GM23248 (cell line): ENCODE data around the gene EGLN2. TPM values are rescaled to one million over a fixed set of nuclear protein-coding genes. Genes with fewer than 3 reads are reported as not detected.
"Not testable (repeated sequence)": the region's sequence is repeated elsewhere in the genome, so short reads cannot be mapped to it uniquely, and the experiment has no call there.

ENCODE experiments used
- DNase-seq: peaks from one replicate; pipeline ENCODE4 v3.0.0-alpha.2; 2015
- H2AFZ ChIP-seq: fragments of 200-600 bp; sonication (generic); 2 replicates; pipeline ENCODE4 v1.6.1; 2016; ENCODE audit warnings: antibody characterized with exemption
- H3F3A ChIP-seq: fragments of 200-600 bp; sonication (generic); 2 replicates; pipeline ENCODE4 v1.6.1; 2016; ENCODE audit warnings: mild to moderate bottlenecking, antibody characterized with exemption, mixed run types; ENCODE audit not compliant: insufficient read depth
- H3K27ac ChIP-seq: fragments of 200-600 bp; sonication (generic); 2 replicates; pipeline ENCODE4 v1.5.1; 2016; ENCODE audit warnings: mild to moderate bottlenecking
- H3K27me3 ChIP-seq: fragments of 200-600 bp; sonication (generic); replicated peaks from 2 replicates; pipeline ENCODE4 v1.6.1; 2016; ENCODE audit warnings: mild to moderate bottlenecking; ENCODE audit not compliant: insufficient read depth
- H3K36me3 ChIP-seq: fragments of 200-600 bp; sonication (generic); 2 replicates; pipeline ENCODE4 v1.6.1; 2016; ENCODE audit warnings: low read depth, mild to moderate bottlenecking
- H3K4me1 ChIP-seq: fragments of 200-600 bp; sonication (generic); 2 replicates; pipeline ENCODE4 v1.6.1; 2016; ENCODE audit warnings: mild to moderate bottlenecking; ENCODE audit not compliant: insufficient read depth
- H3K4me2 ChIP-seq: fragments of 200-600 bp; sonication (generic); one replicate; pipeline ENCODE4 v1.6.1; 2016; ENCODE audit warnings: mild to moderate bottlenecking; ENCODE audit not compliant: unreplicated experiment
- H3K4me3 ChIP-seq: fragments of 200-600 bp; sonication (generic); 2 replicates; pipeline ENCODE4 v1.5.1; 2016; ENCODE audit warnings: mild to moderate bottlenecking
- H3K79me2 ChIP-seq: fragments of 200-600 bp; sonication (generic); 2 replicates; pipeline ENCODE4 v1.6.1; 2016; ENCODE audit warnings: mild to moderate bottlenecking; ENCODE audit not compliant: insufficient read depth
- H3K9ac ChIP-seq: fragments of 200-600 bp; sonication (generic); 2 replicates; pipeline ENCODE4 v1.6.1; 2016; ENCODE audit warnings: mild to moderate bottlenecking
- H3K9me2 ChIP-seq: fragments of 200-600 bp; sonication (generic); 2 replicates; pipeline ENCODE4 v1.6.1; 2016; ENCODE audit warnings: mixed run types, mild to moderate bottlenecking, moderate library complexity; ENCODE audit not compliant: insufficient read depth
- H3K9me3 ChIP-seq: fragments of 200-600 bp; sonication (generic); one replicate; pipeline ENCODE4 v1.6.1; 2017; ENCODE audit warnings: low read depth
- H4K20me1 ChIP-seq: fragments of 200-600 bp; sonication (generic); 2 replicates; pipeline ENCODE4 v1.6.0; 2016; ENCODE audit not compliant: insufficient read depth
- EZH2 ChIP-seq: fragments of 200-600 bp; sonication (generic); IDR thresholded peaks from 2 replicates; pipeline ENCODE4 v1.6.1; 2018; ENCODE audit warnings: antibody characterized with exemption, mild to moderate bottlenecking; ENCODE audit not compliant: insufficient read depth, poor library complexity, severe bottlenecking
- EZH2phosphoT487 ChIP-seq: fragments of 200-600 bp; sonication (generic); IDR thresholded peaks from 2 replicates; pipeline ENCODE4 v1.6.1; 2018; ENCODE audit warnings: antibody characterized with exemption, moderate library complexity, mild to moderate bottlenecking, low read depth; ENCODE audit not compliant: insufficient read depth
- WGBS, 2 experiments: methylation state at CpG; one replicate each; pipeline ENCODE4 v1.1.6; 2015 to 2017; ENCODE audit warnings: low lambda C conversion rate in 2 of 2, low coverage in 1 of 2; ENCODE audit errors: missing lambda C conversion rate in 2 of 2; 5-methylcytosine and 5-hydroxymethylcytosine counted together
- in situ Hi-C: fragments of 300-500 bp; cut with MboI; formaldehyde crosslinking; loops from 2 replicates; pipeline ENCODE4 v1.15.0; 2020
- polyA plus RNA-seq: library from polyadenylated mRNA; unstranded; fragments of >200 nt; fragmentation: Nextera tagmentation; extraction: Ambion mirVana; gene quantifications from 2 replicates; pipeline ENCODE4 v1.2.1, GENCODE V29; 2016
- total RNA-seq: library from RNA; depleted of rRNA; stranded (reverse); fragments of >200 nt; shearing (Covaris generic); gene quantifications from 2 replicates; pipeline ENCODE4 v1.2.3, GENCODE V29; 2014

EGLN2 gene
- total and polyA plus RNA-seq, 2 experiments from 2014 or later = 52.5 to 83.3 TPM

DNA sequence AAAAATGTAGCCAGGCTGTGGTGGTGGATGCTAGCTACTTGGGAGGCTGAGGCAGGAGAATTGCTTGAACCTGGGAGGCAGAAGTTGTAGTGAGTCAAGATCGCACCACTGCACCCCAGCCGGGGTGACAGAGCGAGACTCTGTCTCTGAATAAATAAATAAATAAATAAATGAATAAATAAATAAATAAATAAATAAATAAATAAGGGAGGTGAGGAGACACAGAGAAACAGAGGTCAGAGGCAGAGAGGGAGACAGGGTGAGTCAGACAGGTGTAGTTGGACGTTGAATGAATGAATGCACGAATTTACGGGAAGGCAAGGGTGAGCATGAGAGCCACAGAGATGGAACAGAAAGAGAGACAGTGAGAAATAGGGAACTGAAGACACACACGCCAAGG, 17.9 kb upstream of the EGLN2 start:
- Histone ChIP-seq H3F3A (peaks cover 4% of the 10 kb centered on the region; the same call in 1 of the 2 replicates), H3K36me3 (no peaks in the 10 kb centered on the region), H4K20me1 (no peaks in the 10 kb centered on the region), H3K9me3 (no peaks in the 10 kb centered on the region), H3K9ac (no peak overlapping the region), H3K9me2 (no peaks in the 10 kb centered on the region), H3K4me1 (peaks cover 6% of the 10 kb centered on the region; the same call in 1 of the 2 replicates), H3K79me2 (no peaks in the 10 kb centered on the region), H3K4me2 (no peak overlapping the region), H3K27ac (no peak overlapping the region), H2AFZ (no peak overlapping the region), H3K27me3 (no peaks in the 10 kb centered on the region), H3K4me3 (no peak overlapping the region)
- no peak for DNase-seq
- WGBS, 2 experiments = 96 to 98% methylated on average over 7 of the region's 7 CpGs
- no peak for TF ChIP-seq EZH2
- no peak for TF ChIP-seq EZH2phosphoT487
- in situ Hi-C loops = no loop called here

DNA sequence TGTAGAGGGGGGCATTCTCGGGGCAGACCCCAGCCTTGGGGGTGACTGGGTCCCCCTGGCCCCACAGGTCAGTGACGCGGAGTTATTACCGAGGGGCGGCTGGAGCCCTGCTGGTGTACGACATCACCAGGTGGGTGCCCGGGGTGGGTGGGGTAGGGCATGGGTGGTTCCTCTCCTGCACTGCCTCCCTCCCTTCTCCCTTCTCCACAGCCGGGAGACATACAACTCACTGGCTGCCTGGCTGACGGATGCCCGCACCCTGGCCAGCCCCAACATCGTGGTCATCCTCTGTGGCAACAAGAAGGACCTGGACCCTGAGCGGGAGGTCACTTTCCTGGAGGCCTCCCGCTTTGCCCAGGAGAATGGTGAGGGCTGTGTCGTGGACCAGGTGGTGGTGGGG, 15.3 kb upstream of the EGLN2 start:
- Histone ChIP-seq H3K79me2 (no peaks in the 10 kb centered on the region), H3K9me2 (no peaks in the 10 kb centered on the region), H3K27ac (no peak overlapping the region), H3F3A (no peaks in the 10 kb centered on the region), H4K20me1 (no peaks in the 10 kb centered on the region), H3K4me1 (peaks cover 5% of the 10 kb centered on the region; the same call in 1 of the 2 replicates), H3K4me2 (no peak overlapping the region), H3K27me3 (no peaks in the 10 kb centered on the region), H3K4me3 (no peak overlapping the region), H2AFZ (no peak overlapping the region), H3K9ac (no peak overlapping the region), H3K36me3 (no peaks in the 10 kb centered on the region), H3K9me3 (no peaks in the 10 kb centered on the region)
- 91 to 93% methylated on average over 9 to 13 of the region's 14 CpGs for WGBS, 2 experiments
- no peak for DNase-seq
- TF ChIP-seq EZH2 = no peak
- no peak for TF ChIP-seq EZH2phosphoT487
- in situ Hi-C loops = no loop called here

DNA sequence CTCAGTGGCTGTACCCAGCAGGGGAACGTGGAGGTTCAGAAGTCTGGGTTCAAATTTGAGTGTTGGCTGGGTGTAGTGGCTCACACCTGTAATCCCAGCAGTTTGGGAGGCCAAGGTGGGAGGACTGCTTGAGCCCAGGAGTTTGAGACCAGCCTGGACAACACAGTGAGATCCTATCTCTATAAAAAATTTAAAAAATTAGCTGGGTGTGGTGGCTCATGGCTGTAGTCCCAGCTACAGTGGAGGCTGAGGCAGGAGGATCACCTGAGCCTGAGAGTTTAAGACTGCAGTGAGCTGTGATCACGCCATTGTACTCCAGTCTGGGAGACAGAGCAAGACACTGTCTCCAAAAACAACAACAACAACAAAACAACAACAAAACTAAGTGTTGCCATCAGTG, 14.8 kb upstream of the EGLN2 start:
- H3F3A ChIP-seq, H3K4me2 ChIP-seq, H3K9me2 ChIP-seq, H3K4me1 ChIP-seq, H3K79me2 ChIP-seq, H4K20me1 ChIP-seq, H2AFZ ChIP-seq, in situ Hi-C loops, H3K9ac ChIP-seq, H3K27me3 ChIP-seq, H3K4me3 ChIP-seq, DNase-seq, H3K9me3 ChIP-seq, H3K36me3 ChIP-seq, H3K27ac ChIP-seq: not testable (repeated sequence)
- whole genome bisulfite sequencing, 2 experiments = 97 to 100% methylated on average over 2 of the region's 2 CpGs

DNA sequence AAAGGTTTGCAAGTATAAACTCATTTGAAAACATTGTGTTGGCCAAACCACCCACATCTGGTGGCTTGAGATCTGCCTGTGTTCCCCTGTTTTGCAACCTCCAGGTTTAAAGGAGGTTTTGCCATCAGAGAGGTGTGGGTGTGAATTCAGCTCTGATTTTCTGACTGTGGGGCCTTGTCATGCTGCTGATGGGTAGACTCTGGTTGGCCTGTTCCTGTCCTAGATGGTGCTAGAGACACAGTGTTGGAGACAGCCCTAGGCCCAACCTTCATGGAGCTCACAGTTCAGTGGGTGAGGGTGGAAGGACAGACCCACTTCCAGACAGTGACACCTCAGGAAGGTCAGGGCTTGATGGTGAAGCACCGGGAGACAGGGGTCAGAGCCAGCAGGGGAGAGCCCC, 13.5 kb upstream of the EGLN2 start:
- Histone ChIP-seq H3K36me3 (no peaks in the 10 kb centered on the region), H3K27me3 (no peaks in the 10 kb centered on the region), H3K4me2 (no peak overlapping the region), H3F3A (no peaks in the 10 kb centered on the region), H3K4me1 (no peaks in the 10 kb centered on the region), H3K9me3 (no peaks in the 10 kb centered on the region), H3K9ac (no peak overlapping the region), H4K20me1 (no peaks in the 10 kb centered on the region), H3K27ac (no peak overlapping the region), H3K9me2 (no peaks in the 10 kb centered on the region), H2AFZ (no peak overlapping the region), H3K79me2 (no peaks in the 10 kb centered on the region), H3K4me3 (no peak overlapping the region)
- no peak for DNase-seq
- TF ChIP-seq EZH2phosphoT487 (no peak), EZH2 (no peak)
- in situ Hi-C loops = no loop called here
- 95% methylated on average over 1 of the region's 1 CpG; no CpG with 5 or more reads in 1 of the 2 experiments for WGBS, 2 experiments
